Astrocyte of the cerebellum (primary cell): ENCODE measurements around the gene HOXD9.

Experiments
- DNase-seq: peaks from one replicate; pipeline ENCODE4 v3.0.0-alpha.2; 2011; ENCODE audit warnings: low read depth
- H3K4me3 ChIP-seq: 2 replicates; pipeline ENCODE4 v1.5.1; 2011; ENCODE audit warnings: mild to moderate bottlenecking, low read depth, low read length, moderate library complexity
- CTCF ChIP-seq: IDR thresholded peaks from 2 replicates; pipeline ENCODE4 v1.5.1; 2012; ENCODE audit warnings: low read length, low read depth, moderate library complexity, mild to moderate bottlenecking; ENCODE audit errors: missing control alignments
- in situ Hi-C: cut with HindIII; loops from 2 replicates; pipeline ENCODE4 v1.10.0; 2017; ENCODE audit warnings: low sequenced_read_pairs

The HOXD9 gene

GRCh38 chr2:176133389-176133788 is 10.9 kb downstream of the HOXD9 start:
- in situ Hi-C loops: loop anchor here (10.0 kb wide), 1 partner anchor 501 kb away; no protein-coding TSS in a partner anchor
- no peak for DNase-seq
- no peak for TF ChIP-seq CTCF
- no peak overlapping the region for H3K4me3 ChIP-seq

- in situ Hi-C loops: loop anchor here (10.0 kb wide), 1 partner anchor 501 kb away; no protein-coding TSS in a partner anchor
- no peak for TF ChIP-seq CTCF
- no peak for DNase-seq
- H3K4me3 ChIP-seq: no peak overlapping the region
Measured at GRCh38 chr2:176134035-176134434, 11.5 kb downstream of the HOXD9 start.

- in situ Hi-C loops: loop anchor here (10.0 kb wide), 1 partner anchor 500 kb away; no protein-coding TSS in a partner anchor
- no peak overlapping the region for H3K4me3 ChIP-seq
- DNase-seq: no peak
- TF ChIP-seq CTCF: no peak
Measured at GRCh38 chr2:176135035-176135440, 12.5 kb downstream of the HOXD9 start.

GRCh38 chr2:176136374-176137251 is 14.1 kb downstream of the HOXD9 start:
- in situ Hi-C loops: loop anchor here (10.0 kb wide), 1 partner anchor 498 kb away; no protein-coding TSS in a partner anchor
- TF ChIP-seq CTCF: no peak
- H3K4me3 ChIP-seq: no peak overlapping the region
- DNase-seq: no peak

- DNase-seq: no peak
- no peak for TF ChIP-seq CTCF
- H3K4me3 ChIP-seq: no peak overlapping the region
- in situ Hi-C loops: loop anchor here (10.0 kb wide), 1 partner anchor 498 kb away; no protein-coding TSS in a partner anchor
Measured at GRCh38 chr2:176137252-176137580, 14.7 kb downstream of the HOXD9 start.

- no peak for DNase-seq
- in situ Hi-C loops: loop anchor here (10.0 kb wide), 1 partner anchor 497 kb away; no protein-coding TSS in a partner anchor
- H3K4me3 ChIP-seq: no peak overlapping the region
- TF ChIP-seq CTCF: no peak
Measured at GRCh38 chr2:176137906-176138305, 15.4 kb downstream of the HOXD9 start.
